ENCODE results near the gene OVCA2.

Gene OVCA2

GRCh38 chr17:2028234-2028614, 13.6 kb upstream of the OVCA2 start:
- no peak for TF ChIP-seq EZH2phosphoT487 (IDR thresholded peaks at IDR 0.05; ENCODE audit: borderline replicate concordance)
- TF ChIP-seq, protein P1, sequence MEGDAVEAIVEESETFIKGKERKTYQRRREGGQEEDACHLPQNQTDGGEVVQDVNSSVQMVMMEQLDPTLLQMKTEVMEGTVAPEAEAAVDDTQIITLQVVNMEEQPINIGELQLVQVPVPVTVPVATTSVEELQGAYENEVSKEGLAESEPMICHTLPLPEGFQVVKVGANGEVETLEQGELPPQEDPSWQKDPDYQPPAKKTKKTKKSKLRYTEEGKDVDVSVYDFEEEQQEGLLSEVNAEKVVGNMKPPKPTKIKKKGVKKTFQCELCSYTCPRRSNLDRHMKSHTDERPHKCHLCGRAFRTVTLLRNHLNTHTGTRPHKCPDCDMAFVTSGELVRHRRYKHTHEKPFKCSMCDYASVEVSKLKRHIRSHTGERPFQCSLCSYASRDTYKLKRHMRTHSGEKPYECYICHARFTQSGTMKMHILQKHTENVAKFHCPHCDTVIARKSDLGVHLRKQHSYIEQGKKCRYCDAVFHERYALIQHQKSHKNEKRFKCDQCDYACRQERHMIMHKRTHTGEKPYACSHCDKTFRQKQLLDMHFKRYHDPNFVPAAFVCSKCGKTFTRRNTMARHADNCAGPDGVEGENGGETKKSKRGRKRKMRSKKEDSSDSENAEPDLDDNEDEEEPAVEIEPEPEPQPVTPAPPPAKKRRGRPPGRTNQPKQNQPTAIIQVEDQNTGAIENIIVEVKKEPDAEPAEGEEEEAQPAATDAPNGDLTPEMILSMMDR (conservative IDR thresholded peaks at IDR 0.05; ENCODE audit: low read length): no peak
- no peak overlapping the region for H2AFZ ChIP-seq (ENCODE audit: low read length)
- H3K79me2 ChIP-seq (ENCODE audit: insufficient read depth, low read length): no peaks in the 10 kb centered on the region; the same call in 1 of the 2 replicates
- H3K27me3 ChIP-seq (ENCODE audit: insufficient read depth, low read length, poor library complexity, severe bottlenecking): peaks cover 18% of the 10 kb centered on the region
- no peaks in the 10 kb centered on the region for H4K20me1 ChIP-seq (ENCODE audit: insufficient read depth, low read length, poor library complexity, severe bottlenecking)
- no peak overlapping the region for H3K4me2 ChIP-seq (ENCODE audit: low read depth, low read length, poor library complexity, severe bottlenecking)
- no peaks in the 10 kb centered on the region for H3K9me2 ChIP-seq (replicated peaks; ENCODE audit: low read depth, low read length)
- no peaks in the 10 kb centered on the region for H3K9me3 ChIP-seq (ENCODE audit: insufficient read depth, low read depth, low read length)
- H3K9ac ChIP-seq (ENCODE audit: low read depth, low read length, poor library complexity, severe bottlenecking): no peak overlapping the region
- no peak overlapping the region for H3K4me3 ChIP-seq (ENCODE audit: low read length, poor library complexity, severe bottlenecking)
- no peaks in the 10 kb centered on the region for H3F3A ChIP-seq (ENCODE audit: low read depth)
- peaks cover 16% of the 10 kb centered on the region for H3K4me1 ChIP-seq (ENCODE audit: insufficient read depth, low read length, poor library complexity, severe bottlenecking)
- no peaks in the 10 kb centered on the region for H3K36me3 ChIP-seq (ENCODE audit: insufficient read depth, low read length)

DNA sequence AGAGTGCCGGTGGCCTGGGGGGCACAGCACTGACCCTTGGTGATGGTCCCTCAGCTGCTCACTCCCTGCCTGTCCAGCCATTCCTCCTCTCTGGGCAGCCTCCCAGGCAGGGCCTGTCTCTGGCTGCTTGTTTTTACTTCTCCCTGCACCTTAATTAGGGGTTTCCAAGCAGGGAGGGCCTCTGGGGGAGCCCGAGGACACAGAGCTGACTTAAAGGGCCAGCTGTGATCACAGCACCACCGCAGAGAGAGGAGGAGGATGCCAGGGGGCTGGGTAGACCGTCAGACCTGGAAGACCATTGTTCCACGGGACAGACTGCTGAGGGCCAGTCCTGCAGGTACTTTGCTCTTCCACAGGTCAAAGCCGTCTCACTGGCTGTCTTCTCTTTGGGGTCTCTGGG, 13.1 kb upstream of the OVCA2 start:
- H3K9ac ChIP-seq (ENCODE audit: low read depth, low read length, poor library complexity, severe bottlenecking): no peak overlapping the region
- no peaks in the 10 kb centered on the region for H3K36me3 ChIP-seq (ENCODE audit: insufficient read depth, low read length)
- H3K4me2 ChIP-seq (ENCODE audit: low read depth, low read length, poor library complexity, severe bottlenecking): no peak overlapping the region
- peaks cover 18% of the 10 kb centered on the region for H3K27me3 ChIP-seq (ENCODE audit: insufficient read depth, low read length, poor library complexity, severe bottlenecking)
- H3K4me1 ChIP-seq (ENCODE audit: insufficient read depth, low read length, poor library complexity, severe bottlenecking): peaks cover 15% of the 10 kb centered on the region
- H2AFZ ChIP-seq (ENCODE audit: low read length): no peak overlapping the region
- no peaks in the 10 kb centered on the region for H3K9me2 ChIP-seq (replicated peaks; ENCODE audit: low read depth, low read length)
- no peak for TF ChIP-seq EZH2phosphoT487 (IDR thresholded peaks at IDR 0.05; ENCODE audit: borderline replicate concordance)
- TF ChIP-seq, protein P1 (conservative IDR thresholded peaks at IDR 0.05; ENCODE audit: low read length): no peak; the same call in 1 of the 2 replicates
- H3K9me3 ChIP-seq (ENCODE audit: insufficient read depth, low read depth, low read length): no peaks in the 10 kb centered on the region
- H3K4me3 ChIP-seq (ENCODE audit: low read length, poor library complexity, severe bottlenecking): no peak overlapping the region
- no peaks in the 10 kb centered on the region for H4K20me1 ChIP-seq (ENCODE audit: insufficient read depth, low read length, poor library complexity, severe bottlenecking)
- H3K79me2 ChIP-seq (ENCODE audit: insufficient read depth, low read length): no peaks in the 10 kb centered on the region; the same call in 1 of the 2 replicates
- no peaks in the 10 kb centered on the region for H3F3A ChIP-seq (ENCODE audit: low read depth)

- H4K20me1 ChIP-seq (ENCODE audit: insufficient read depth, low read length, poor library complexity, severe bottlenecking): no peaks in the 10 kb centered on the region
- H3K9me2 ChIP-seq (replicated peaks; ENCODE audit: low read depth, low read length): no peaks in the 10 kb centered on the region
- peak within 1 kb of the TSS; percentile 82 for H3K4me2 ChIP-seq (ENCODE audit: low read depth, low read length, poor library complexity, severe bottlenecking)
- TF ChIP-seq, protein P1 (conservative IDR thresholded peaks at IDR 0.05; ENCODE audit: low read length): no peak
- no peak for TF ChIP-seq EZH2phosphoT487 (IDR thresholded peaks at IDR 0.05; ENCODE audit: borderline replicate concordance)
- peak within 1 kb of the TSS; percentile 68 for H3K9ac ChIP-seq (ENCODE audit: low read depth, low read length, poor library complexity, severe bottlenecking)
- no peaks in the 10 kb centered on the region for H3K79me2 ChIP-seq (ENCODE audit: insufficient read depth, low read length)
- H2AFZ ChIP-seq (ENCODE audit: low read length): peak within 1 kb of the TSS; percentile 88
- no peaks in the 10 kb centered on the region for H3K9me3 ChIP-seq (ENCODE audit: insufficient read depth, low read depth, low read length)
- peaks cover 10% of the 10 kb centered on the region for H3K4me1 ChIP-seq (ENCODE audit: insufficient read depth, low read length, poor library complexity, severe bottlenecking)
- no peaks in the 10 kb centered on the region for H3K36me3 ChIP-seq (ENCODE audit: insufficient read depth, low read length)
- H3K4me3 ChIP-seq (ENCODE audit: low read length, poor library complexity, severe bottlenecking): peak within 1 kb of the TSS; percentile 88
- peaks cover 7% of the 10 kb centered on the region for H3K27me3 ChIP-seq (ENCODE audit: insufficient read depth, low read length, poor library complexity, severe bottlenecking)
- H3F3A ChIP-seq (ENCODE audit: low read depth): no peaks in the 10 kb centered on the region
These were observed 11.7 kb upstream of the OVCA2 start, which contains the start of gene DPH1 for GRCh38 chr17:2029911-2030778. Gene DPH1, plus strand, starts transcription at chr17:2030153. Its CDS starts 17 bp downstream, at chr17:2030170.
